ENCODE measurements around the gene LRP5.

The LRP5 gene

GRCh38 chr11:68479390-68479789 is 167.0 kb downstream of the LRP5 start:
- peaks cover 52% of the 10 kb centered on the region for H4K20me1 ChIP-seq (ENCODE audit: low read depth, low read length)
- H3K27me3 ChIP-seq (ENCODE audit: low read length) = no peaks in the 10 kb centered on the region
- no peak overlapping the region for H3K4me2 ChIP-seq (ENCODE audit: low read depth, low read length, poor library complexity, severe bottlenecking)
- H3K9me3 ChIP-seq (ENCODE audit: insufficient read depth, low read length) = no peaks in the 10 kb centered on the region
- H3K4me3 ChIP-seq (ENCODE audit: insufficient read depth, low read length, poor library complexity, severe bottlenecking) = no peak overlapping the region
- H3K9me2 ChIP-seq (replicated peaks; ENCODE audit: insufficient read depth, low read length) = no peaks in the 10 kb centered on the region
- H3K9ac ChIP-seq (ENCODE audit: low read length) = no peak overlapping the region
- no peak for TF ChIP-seq EZH2phosphoT487 (conservative IDR thresholded peaks at IDR 0.05; ENCODE audit: low read length)
- TF ChIP-seq, protein P1, sequence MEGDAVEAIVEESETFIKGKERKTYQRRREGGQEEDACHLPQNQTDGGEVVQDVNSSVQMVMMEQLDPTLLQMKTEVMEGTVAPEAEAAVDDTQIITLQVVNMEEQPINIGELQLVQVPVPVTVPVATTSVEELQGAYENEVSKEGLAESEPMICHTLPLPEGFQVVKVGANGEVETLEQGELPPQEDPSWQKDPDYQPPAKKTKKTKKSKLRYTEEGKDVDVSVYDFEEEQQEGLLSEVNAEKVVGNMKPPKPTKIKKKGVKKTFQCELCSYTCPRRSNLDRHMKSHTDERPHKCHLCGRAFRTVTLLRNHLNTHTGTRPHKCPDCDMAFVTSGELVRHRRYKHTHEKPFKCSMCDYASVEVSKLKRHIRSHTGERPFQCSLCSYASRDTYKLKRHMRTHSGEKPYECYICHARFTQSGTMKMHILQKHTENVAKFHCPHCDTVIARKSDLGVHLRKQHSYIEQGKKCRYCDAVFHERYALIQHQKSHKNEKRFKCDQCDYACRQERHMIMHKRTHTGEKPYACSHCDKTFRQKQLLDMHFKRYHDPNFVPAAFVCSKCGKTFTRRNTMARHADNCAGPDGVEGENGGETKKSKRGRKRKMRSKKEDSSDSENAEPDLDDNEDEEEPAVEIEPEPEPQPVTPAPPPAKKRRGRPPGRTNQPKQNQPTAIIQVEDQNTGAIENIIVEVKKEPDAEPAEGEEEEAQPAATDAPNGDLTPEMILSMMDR (IDR thresholded peaks at IDR 0.05; ENCODE audit: insufficient read depth, low read length, poor library complexity, severe bottlenecking) = no peak
- H3K36me3 ChIP-seq (ENCODE audit: low read length) = peaks cover 3% of the 10 kb centered on the region
- H3K27ac ChIP-seq (ENCODE audit: low read depth, low read length) = no peak overlapping the region
- no peaks in the 10 kb centered on the region for H3F3A ChIP-seq (ENCODE audit: insufficient read depth)
- peaks cover 85% of the 10 kb centered on the region for H3K79me2 ChIP-seq (ENCODE audit: insufficient read depth, low read length)
- H2AFZ ChIP-seq (ENCODE audit: low read depth, low read length, severe bottlenecking) = no peak overlapping the region

DNA sequence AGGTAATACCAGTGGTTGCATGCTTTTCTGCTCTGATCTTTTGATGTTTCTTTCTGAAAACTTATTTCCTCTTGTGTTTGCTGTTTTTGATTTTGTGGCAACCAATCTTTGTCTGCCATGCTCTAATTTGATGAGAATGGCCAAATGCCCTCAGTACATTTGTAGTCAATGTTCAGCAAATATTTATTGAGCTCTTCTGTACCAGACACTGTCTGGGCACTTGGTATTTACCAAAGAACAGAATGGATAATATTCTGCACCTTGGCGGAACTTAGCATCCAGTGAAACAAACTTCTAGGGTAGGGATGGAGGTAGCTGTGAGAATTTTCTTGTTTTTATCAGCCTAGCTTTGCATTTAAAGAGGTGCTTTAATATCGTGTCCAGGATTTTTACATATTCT is 167.8 kb downstream of the LRP5 start:
- Histone ChIP-seq H3K36me3 (ENCODE audit: low read length) (peaks cover 3% of the 10 kb centered on the region; the same call in 1 of the 2 replicates), H3K9me3 (ENCODE audit: insufficient read depth, low read length) (no peaks in the 10 kb centered on the region), H3K79me2 (ENCODE audit: insufficient read depth, low read length) (peaks cover 88% of the 10 kb centered on the region), H2AFZ (ENCODE audit: low read depth, low read length, severe bottlenecking) (no peak overlapping the region), H3K27me3 (ENCODE audit: low read length) (no peaks in the 10 kb centered on the region), H3K9ac (ENCODE audit: low read length) (no peak overlapping the region), H4K20me1 (ENCODE audit: low read depth, low read length) (peaks cover 51% of the 10 kb centered on the region), H3F3A (ENCODE audit: insufficient read depth) (no peaks in the 10 kb centered on the region), H3K4me3 (ENCODE audit: insufficient read depth, low read length, poor library complexity, severe bottlenecking) (no peak overlapping the region), H3K9me2 (replicated peaks; ENCODE audit: insufficient read depth, low read length) (no peaks in the 10 kb centered on the region), H3K4me2 (ENCODE audit: low read depth, low read length, poor library complexity, severe bottlenecking) (no peak overlapping the region), H3K27ac (ENCODE audit: low read depth, low read length) (no peak overlapping the region)
- TF ChIP-seq, protein P1 (IDR thresholded peaks at IDR 0.05; ENCODE audit: insufficient read depth, low read length, poor library complexity, severe bottlenecking) = no peak
- no peak for TF ChIP-seq EZH2phosphoT487 (conservative IDR thresholded peaks at IDR 0.05; ENCODE audit: low read length)

DNA sequence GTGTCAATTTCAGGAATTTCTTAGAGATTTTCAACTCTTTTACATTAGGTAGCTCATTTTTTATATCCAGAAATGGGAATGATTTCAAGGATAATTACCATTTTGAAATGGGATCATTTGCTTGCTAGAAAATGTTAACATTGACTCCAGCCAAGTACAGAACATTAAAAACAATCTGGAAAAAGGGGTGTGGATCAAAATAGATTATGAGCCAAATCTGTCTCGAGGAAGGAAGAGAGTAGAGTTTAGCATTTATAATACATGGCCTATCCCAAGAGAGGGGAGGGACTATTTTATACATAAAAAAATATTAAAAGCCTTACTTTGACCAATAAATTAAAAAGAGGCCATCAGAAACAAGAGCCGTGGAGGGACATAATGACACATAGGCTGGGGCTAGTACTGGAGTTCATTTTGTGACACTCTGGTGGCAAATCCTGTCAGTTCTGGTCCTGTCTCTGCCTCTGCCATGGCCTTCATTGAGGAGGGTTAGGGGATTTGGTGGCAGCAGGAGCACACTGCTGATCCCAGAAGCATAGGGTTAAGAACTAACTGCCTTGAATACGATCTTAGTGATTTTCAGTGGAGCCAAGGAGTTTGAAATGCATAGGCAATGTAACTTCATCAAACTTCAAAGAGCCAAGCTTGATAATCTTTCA is 168.6 kb downstream of the LRP5 start:
- Histone ChIP-seq H3K4me2 (ENCODE audit: low read depth, low read length, poor library complexity, severe bottlenecking) (no peak overlapping the region), H3F3A (ENCODE audit: insufficient read depth) (no peaks in the 10 kb centered on the region), H4K20me1 (ENCODE audit: low read depth, low read length) (peaks cover 53% of the 10 kb centered on the region), H3K27ac (ENCODE audit: low read depth, low read length) (no peak overlapping the region), H3K9me3 (ENCODE audit: insufficient read depth, low read length) (no peaks in the 10 kb centered on the region), H3K9me2 (replicated peaks; ENCODE audit: insufficient read depth, low read length) (no peaks in the 10 kb centered on the region), H3K79me2 (ENCODE audit: insufficient read depth, low read length) (peaks cover 96% of the 10 kb centered on the region), H3K4me3 (ENCODE audit: insufficient read depth, low read length, poor library complexity, severe bottlenecking) (no peak overlapping the region), H3K27me3 (ENCODE audit: low read length) (no peaks in the 10 kb centered on the region), H3K36me3 (ENCODE audit: low read length) (peaks cover 3% of the 10 kb centered on the region; the same call in 1 of the 2 replicates), H3K9ac (ENCODE audit: low read length) (no peak overlapping the region), H2AFZ (ENCODE audit: low read depth, low read length, severe bottlenecking) (no peak overlapping the region)
- TF ChIP-seq, protein P1 (IDR thresholded peaks at IDR 0.05; ENCODE audit: insufficient read depth, low read length, poor library complexity, severe bottlenecking) = no peak
